Activated CD4-positive, alpha-beta T cell treated with anti-CD3 and anti-CD28 coated beads, Interleukin-2, amount 50 U/mL, for 48 hours (primary cell): Measurements from ENCODE around the gene BDKRB2.

ENCODE experiments used
- DNase-seq, 2 experiments: peaks; one replicate each; pipeline ENCODE4 v3.0.0-alpha.2; 2020

Gene BDKRB2

DNA sequence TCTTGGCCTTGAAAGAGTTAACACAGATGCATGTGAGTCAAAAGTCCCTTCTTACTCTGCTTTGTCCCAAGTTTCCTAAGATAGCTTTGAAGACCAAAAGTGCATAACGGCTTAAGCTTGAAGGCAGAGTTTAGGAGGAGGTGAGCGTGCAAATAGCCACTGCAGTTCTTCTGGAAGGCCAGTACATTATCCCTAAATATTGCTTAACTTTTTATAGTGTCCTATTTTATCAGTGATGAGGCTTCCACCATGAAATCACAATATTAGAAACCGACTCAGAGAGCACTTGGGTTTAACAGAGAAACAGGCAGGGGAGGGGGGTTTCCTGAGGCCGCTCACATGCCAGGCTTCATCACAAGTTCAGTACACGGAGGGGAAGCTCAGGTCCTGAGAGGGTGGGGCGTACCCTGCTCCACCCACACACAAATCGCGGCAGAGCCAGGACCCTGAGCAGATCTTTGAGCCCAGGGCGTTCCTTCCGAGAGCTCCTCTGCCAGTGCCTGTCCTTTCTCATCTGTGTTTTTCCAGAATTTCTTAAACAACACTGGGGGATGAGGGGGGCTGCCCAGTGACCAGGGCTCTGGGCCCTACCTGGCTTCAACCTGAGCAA lies 26.8 kb upstream of the BDKRB2 start:
- DNase-seq, result peak in 1 of 2 experiments; percentile 5

DNA sequence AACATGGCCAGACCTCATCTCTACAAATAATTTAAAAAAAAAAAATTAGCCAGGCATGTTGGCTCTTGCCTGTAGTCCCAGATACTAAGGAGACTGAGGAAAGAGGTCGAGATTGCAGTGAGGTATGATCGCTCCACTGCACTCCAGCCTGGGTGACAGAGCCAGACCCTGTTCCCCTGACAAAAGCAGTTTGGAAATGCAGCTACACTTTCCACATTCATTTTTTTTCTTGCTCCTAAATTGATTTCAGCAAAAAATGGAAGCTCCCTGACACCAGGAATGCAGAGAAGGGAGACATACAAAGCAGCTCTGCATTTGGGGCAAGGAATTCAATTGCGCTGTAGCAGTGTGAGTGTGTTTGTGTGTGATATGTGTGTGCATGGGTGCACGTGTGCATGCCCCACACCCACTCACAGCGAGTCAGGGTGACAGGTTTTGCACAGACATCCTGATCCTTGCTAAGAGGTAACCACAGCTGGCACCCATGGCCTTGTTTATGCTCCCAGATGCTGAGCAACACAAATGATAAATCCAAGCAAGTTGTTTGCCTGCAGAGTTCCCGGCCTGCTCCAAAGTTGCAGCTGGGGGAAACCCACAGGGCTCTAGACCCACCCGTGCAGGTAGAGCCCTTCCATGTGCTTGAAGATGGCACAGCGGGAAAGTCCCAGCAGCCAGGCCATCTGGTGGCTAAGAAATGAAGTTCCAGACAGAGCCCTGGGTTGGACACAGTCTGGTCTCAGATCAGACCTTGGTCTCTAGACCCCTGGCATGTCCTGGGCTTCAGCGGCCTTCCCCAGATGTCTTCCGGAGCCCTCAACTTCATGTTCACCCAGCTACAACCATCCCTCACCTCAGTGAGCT lies 25.9 kb upstream of the BDKRB2 start:
- DNase-seq, result no peak

DNA sequence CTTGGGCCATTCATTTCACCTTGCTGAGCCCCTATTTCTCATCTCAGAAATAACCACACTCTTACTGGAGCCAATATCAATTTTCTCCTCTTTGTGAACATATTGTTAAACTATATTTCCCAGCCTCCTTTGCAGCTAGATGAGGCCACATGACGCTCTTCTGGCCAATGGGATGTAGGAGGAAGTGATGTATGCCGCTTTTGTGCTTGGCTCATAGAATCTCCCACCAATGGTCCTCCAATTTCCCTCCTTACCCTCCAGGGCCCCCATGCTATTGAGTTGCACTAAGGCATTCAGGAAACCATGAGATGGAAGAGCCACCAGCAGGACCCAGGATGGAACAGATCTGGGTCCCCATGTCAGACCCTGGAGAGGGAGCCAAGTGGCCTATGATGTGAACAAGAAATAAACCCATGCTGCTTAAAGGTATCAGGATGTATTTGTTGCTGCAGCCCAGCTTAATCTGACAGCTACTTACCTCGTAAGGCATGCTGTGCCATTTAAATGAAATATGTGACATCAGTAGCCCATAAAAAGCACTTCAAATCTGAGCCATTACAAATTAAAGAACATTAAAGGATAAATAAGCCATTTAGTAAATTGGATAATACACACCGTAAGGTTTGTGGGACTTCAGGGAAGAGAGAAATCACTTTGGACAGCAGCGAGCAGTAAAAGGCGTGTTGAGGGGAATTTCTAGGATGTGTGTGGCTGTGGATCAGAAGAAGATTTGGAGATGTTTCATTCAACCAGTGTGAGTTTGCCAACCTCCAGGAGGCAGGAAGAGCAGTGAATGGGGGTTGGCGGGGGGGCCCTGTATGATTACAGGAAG lies 24.4 kb upstream of the BDKRB2 start:
- DNase-seq, result no peak

DNA sequence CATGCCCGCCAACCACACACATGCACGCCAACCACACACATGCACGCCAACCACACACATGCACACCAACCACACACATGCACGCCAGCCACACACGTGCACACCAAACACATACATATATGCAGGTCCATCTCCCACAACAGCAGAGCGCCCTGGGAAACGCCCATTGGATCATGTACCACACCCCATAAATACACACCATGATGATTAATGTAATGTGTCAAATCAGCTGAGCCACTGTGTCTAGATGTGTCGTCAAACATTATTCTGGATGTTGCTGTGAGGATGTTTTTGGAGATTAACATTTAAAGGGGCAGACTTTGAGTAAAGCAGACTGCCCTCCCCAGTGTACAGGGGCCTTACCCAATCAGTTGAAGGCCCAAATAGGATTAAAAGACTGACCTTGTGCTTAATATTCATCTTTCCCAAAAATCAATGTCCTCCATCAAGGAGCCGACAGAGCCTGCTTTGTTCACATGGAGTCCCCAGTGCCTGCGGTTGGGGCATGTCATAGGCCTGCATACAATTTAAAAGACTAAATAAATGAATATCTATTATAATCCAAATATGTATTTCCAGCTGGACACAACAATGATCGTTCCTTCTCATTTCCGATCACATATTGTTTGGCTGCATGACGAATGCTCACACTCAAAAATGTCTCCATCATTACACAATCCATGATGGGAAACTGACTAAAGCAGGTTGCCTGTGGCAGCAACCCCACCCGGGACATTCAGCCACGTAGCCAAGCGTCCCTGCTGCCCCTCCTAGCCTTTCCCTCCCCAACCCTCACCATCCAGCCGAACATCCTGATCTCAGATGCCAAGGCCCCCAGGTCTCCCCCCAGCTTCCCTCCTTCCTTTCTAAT lies 23.2 kb upstream of the BDKRB2 start:
- no peak for DNase-seq

DNA sequence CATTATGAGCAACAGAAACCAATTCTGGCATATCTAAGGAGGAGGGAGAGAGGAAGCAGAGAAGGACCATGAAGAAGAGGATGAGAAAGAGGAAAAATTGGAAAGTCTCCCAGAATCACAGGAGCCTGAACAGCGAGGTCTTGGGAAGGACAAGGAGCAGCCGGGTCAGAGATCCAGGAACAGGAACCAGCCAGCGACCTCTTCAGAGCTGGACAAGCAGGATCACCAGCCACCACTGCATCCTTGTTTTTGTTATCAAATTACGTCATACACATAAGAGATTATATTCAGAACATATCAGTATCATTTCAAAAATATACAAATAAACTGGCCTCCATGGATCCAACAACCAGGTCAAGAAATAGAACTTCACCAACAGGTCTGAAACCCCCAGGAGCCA lies 22.1 kb upstream of the BDKRB2 start:
- no peak for DNase-seq

DNA sequence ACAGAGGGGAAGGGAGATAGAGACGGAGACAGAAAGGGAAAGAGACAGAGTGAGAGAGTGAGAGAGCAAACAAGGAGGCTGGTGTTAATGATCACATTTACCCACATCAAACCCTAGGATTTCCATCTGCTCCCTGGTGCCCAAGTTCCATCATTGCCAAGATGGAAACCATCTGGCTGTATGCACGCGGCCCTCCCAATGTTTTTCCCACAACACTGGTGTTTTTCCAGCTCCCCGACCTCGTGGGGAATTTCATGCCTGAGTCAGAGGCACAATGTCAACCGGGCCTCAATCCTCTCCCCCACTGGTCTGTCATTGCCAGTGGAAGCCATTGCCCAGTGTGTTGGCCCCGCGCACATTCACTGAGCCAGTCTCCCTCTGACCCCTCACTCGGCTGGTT lies 19.9 kb upstream of the BDKRB2 start:
- DNase-seq, result no peak

DNA sequence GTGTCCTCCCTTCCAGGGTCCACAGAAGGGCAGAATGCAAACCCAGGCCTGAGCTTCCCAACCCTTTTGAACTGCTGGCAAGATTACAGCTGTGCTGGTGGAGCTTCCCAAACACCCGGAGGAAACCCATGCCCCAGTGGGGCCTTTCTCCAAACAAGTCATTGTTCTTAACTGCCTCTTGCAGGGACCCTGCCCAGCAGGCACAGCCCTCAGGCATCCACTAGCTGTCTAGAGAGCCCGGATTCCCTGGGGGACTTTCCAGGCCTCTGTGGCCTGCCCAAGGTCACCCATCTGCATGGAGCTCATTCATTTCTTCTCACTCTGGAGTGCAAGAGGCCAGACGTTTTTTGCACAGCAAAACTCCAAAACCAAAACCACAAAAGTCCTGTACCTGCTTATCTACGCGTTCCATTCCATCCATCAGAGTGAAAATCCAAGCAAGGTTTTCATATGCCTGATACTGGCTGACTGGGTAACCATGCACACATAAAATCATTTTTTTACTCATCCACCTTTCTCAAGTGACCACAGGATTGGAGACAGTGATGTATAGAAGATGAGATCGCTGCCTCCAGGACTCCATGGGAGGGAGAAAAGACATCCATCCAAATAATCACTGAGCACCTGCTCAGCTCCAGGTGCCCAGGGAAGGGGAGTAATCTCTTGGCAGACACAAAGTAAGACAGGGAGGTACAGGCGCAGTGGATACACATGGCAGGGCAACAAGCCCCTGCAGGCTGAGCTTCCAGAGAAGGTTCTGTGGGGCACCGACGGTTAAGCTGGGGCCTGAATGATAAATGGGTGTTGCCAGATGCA lies 17.2 kb upstream of the BDKRB2 start:
- DNase-seq, result no peak

DNA sequence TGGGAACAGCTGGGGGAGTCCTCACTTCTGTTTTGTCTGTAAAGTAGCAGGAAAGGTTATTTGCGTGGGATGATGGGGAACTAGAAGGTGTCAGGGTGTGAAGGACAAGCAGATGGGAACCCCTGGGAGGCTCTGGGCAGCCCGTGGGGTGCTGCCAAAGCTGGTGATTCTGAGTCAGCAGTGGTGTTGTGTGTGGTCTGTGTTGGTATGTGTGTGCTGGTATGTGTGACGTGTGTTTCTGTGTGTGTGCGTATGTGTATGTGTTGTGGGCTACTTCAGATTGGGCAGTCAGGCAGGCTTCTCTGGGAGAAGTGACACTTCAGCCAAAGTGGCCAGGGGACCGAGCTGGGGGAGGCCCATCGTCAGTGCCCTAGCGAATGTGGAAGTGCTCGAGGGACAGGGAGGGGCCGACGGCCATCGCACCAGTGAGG lies 15.3 kb upstream of the BDKRB2 start:
- DNase-seq, result no peak

DNA sequence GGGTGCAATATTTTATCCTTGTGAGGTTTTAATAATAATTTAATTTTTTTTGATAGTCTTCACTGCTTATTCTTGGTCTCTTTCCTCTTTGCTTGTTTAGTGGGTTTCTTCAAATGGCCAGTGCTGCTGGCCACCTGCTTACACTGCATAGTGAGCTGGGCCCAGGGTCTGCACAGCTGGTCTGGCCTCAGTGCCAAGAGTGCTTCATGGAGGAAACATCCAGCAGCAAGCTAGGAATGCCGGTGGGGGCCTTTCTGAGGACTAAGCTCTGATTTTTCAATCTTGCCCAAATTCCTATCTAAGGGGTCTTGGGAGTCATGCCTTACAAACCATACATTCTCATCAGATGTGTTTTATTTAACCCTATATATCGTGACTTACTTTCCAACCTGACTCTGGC lies 13.3 kb upstream of the BDKRB2 start:
- no peak for DNase-seq

DNA sequence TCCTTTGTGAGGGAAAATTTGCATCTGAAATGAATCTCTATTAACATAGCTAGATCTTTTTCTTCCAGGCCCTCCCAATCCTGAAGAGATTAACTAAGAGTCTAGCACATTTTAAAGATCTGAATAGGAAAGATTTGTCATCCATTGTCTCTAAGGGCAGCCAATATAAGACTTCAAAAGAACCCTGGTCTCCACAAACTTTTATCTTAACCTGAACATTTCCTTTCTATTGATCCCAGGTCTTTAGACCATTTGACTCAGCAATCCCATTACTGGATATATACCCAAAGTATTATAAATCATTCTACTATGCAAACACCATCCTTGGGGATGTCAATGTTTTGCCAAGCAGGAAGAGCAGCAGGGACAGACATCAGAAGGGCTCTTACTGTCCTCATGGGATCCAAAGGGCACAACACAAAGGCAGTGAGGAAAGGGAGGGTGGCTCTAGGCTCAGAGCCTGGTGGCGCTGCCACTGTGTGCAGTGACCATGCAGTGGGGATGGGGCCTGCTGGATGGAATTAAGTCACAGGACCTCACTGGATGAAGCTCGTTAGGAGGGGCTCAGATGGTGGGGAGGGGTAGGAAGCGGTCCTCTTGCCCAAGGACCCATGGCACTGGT lies 12.7 kb upstream of the BDKRB2 start:
- no peak for DNase-seq

DNA sequence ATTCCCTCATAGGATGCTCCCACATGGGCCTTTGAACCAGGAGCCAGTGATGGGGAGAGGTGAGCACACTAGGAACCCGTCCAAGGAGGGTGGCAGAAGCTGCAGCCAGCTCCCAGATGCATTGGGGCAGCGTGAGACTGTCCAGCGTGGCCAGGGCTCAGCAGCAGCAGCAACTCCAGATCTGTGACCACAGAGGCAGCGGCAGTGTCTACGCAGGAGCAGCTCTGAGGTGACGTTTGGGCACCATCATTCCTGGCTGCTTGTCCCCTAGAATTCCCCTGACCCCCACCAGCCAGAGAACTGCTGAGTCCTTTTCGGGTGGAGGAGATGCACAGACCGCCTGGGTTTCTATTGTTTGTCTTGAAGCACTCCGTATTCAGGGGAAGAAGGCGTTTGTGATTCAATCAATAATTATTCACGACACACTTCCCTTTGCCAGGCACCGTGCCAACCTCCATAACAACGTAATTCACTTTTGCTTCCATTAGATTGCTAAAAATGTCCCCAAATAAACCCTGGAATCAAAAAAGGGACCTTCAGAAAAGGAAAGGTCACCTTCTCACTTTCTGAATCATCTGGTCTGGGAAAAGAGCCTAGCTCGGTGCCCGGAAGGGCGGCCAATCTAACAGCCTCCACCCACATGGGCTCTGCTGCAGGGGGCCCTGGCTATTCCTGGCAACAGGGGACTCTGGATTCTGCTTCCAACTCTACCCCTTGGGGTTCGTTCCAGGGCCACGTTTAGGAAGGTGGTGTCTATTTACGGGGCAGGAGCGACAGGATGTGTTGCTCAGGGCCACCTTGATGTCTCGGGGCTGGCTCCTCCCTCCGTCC lies 11.4 kb upstream of the BDKRB2 start:
- no peak for DNase-seq

DNA sequence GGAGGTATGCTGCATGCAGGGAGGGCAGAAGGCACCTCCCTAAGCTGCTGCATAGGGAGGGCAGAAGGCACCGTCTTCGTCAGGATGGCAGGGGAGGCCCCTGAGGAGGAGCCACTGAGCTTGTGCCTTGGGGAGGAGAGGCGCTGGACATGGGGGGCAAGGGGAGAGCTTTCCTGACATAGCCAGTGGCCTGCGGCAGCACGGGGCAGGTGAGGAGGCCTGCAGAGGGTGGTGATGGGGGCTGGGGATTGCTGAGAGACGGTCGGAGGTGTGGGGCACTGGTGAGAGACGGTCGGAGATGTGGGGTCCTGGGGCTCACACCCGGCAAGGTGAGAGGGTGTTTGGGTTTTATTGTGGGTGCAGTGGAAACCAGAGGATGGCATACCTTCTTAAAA lies 10.4 kb upstream of the BDKRB2 start:
- DNase-seq, result no peak

DNA sequence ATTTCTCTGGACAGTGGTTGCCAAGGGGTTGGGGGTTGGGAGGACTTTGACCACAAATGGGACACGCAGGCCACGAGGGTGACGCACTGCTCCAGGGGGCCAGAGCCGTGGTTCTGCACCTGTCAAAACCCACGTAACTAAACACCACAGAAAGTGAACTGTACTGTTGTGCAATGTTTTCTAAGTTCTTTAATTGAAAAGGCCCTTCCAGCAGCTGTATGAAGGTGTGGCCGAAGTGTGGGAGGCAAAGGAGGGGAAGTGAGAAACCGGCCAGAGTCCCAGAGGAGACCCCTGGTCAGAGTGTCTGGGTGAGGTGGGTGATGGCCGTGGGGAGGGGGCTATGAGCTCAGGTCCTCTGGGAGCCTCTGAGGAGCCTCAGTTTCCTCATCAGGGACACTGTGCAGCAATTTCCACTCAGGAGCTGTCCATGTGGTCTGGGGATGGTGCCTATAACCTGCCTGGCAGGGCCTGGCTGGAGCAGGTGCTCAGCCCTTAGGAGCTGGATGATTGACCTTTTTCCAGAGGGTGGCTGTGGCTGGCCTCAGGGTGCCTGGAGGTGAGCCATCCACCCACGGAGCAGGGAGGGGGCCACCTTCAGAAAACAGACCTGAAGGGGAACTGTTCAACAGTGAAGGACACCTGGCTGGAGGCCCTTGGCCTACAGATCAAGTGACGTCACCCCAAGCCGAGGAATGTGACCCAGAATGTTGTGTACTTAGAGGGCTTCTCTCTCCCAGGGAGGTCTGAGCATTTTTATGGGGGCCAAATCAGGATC lies 9.8 kb upstream of the BDKRB2 start:
- DNase-seq, result no peak

DNA sequence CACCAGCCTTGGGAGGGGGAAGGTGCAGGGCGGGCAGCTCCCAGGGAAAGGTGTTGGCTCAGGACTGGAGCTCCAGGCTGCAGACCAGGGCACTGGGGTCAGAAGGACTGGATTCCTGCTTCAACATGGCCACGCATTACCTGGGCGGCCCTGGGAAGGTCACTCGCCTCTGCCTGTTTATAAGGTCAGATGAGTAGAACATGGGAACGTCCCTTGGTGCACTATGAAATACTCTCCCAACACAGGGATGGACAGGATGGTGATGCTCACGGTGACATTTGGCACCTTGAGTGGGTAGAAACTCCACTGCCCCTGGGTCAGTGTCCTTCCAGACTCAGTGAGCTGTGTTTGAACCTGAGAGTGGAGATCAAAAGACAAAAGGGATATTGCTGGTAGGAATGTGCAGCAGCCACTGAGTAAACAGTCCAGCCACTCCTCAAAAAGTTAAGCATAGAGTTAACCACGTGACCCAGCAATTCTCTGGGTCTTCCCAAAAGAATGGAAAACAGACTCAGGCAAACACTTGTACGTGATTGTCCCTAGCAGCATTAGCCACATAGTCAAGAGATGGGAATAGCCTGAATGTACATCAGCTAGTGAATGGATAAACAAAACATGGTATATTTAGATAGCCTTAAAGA lies 9.1 kb upstream of the BDKRB2 start:
- DNase-seq, result no peak

DNA sequence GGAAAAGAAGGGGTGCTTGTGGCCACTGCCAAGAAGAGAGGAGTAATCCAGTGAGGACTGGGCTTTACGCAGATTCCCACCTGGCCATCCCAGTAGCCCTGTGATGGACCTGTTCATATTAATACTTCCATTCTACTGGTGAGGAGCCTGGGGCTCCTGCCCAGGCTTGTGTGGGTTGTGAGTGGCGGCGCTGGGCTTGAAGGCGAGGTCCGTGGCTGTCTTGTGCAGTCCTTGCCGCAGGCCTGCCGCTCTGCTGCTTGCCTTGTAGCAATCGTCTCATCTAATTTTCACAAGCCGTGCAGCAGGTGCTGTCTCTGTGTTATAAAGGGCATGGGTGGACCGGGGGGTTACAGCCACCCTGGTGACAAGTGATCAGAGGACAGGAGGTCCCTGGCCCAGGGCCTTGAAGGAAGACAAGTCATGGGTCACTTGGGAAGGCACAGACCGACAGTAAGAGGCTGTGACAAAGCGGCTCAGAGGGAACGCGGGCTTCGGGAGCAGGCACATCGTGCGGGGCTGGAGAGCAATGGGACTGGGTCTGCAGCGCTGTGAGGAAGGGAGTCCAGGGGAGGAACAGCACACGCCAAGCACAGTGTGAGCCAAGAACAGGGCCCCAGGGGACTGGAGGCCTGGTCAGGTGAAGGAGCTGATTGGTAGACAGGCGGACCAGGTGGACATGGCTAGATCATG lies 7.3 kb upstream of the BDKRB2 start:
- no peak for DNase-seq

DNA sequence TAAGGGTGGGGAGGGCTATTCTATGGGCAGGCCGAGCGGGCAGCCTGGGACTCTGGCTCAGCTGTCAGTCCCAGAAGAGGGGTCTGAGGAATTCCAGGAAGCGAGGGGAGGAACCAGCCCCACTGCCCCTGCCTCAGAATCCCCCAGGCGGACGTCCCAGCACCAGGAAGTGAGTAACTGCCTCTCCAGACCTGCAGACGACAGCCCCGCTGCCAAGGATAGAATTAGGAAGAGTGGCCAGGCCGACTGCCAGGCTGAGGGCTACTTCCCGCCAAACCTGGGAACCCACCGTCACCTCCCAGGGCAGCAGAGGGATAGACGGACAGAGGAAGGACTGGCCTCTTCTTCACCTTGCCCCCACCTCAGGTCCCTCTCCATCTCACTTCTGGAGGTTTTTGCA lies 6.7 kb upstream of the BDKRB2 start:
- no peak for DNase-seq

DNA sequence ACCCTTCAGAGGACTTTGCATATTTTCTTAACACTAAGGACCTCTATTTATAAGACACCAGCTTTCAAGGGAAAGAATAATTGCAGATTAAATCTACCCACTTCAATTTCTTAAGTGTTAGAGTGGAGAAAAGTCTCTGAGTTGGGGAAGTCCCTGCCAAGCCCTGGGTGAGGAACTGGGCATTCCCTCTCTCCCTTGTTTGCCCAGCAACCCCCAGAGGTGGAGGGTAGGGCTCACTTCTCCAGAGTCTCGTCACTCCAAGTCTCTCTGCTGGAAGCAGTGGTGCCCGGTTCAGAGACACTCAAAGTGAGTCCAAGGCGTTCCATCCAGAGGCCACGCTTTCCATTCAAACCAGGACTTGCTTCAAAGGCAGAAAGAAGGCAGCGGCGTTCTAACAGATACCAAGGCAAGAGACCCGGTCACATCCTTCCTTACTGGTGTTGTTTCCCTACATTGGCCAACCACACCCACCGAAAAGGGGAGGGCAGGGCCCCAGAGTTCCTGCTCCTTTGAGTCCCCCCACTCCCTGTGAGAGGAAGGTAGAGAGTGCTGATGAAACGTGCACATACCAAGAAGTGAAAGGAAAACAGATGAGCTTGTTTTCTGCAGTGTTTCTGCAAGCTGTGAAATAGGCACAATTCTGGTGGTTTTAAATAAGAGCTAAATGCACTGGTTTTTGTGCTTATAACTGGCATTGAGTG lies 6.1 kb upstream of the BDKRB2 start:
- DNase-seq, result peak in 1 of 2 experiments; percentile 7

DNA sequence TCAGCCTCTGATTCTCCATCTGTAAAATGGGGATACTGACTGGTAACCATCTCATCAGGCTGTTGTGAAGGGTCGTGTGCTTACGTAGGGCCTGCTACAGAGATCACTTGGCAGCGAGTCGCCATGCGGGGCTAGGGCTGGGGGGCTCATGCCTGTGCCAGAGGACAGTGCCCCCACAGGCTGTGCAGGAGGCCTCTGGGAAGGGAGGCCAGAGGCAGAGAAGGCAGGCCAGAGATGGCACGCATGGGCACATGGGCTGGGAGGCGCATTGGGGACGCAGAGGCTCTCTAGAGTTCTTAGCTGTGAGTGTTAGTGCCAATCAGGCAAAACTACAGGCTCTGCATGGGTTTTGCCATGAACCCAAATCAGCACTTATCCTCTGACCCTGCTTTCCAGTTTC lies 3.5 kb upstream of the BDKRB2 start:
- DNase-seq, result no peak
